SK-N-SH treated with all-trans-retinoic acid at 6 μM for 48 hours (cell line): ENCODE measurements around the gene ABHD12B.
"Not testable (repeated sequence)": the region's sequence is repeated elsewhere in the genome, so short reads cannot be mapped to it uniquely, and the experiment has no call there.

Experiments used
- ATAC-seq: fragments of 200-7000 bp; cut with Tn5 transposase; 3 replicates; pipeline ENCODE4 v1.9.1; 2020; ENCODE audit warnings: mild to moderate bottlenecking, moderate library complexity
- ARNTL ChIP-seq: fragments of 450-650 bp; formaldehyde crosslinking; IDR thresholded peaks from 2 replicates; pipeline ENCODE4 v1.5.0; 2020; ENCODE audit warnings: low read depth, mild to moderate bottlenecking, moderate library complexity, borderline replicate concordance
- BACH2 ChIP-seq: fragments of 250-450 bp; sonication (Bioruptor Pico); IDR thresholded peaks from 2 replicates; pipeline ENCODE4 v1.9.0; 2021; ENCODE audit warnings: mild to moderate bottlenecking, borderline replicate concordance
- CSDC2 ChIP-seq: fragments of 250-450 bp; sonication (Bioruptor Pico); IDR thresholded peaks from 2 replicates; pipeline ENCODE4 v1.5.0; 2020; ENCODE audit warnings: mild to moderate bottlenecking, moderate library complexity
- GLIS3 ChIP-seq: fragments of 250-450 bp; sonication (Bioruptor Pico); IDR thresholded peaks from 2 replicates; pipeline ENCODE4 v1.5.0; 2020; ENCODE audit warnings: mild to moderate bottlenecking, moderate library complexity
- ISL1 ChIP-seq: fragments of 250-450 bp; sonication (Bioruptor Pico); IDR thresholded peaks from 2 replicates; pipeline ENCODE4 v2.1.2; 2022; ENCODE audit warnings: mild to moderate bottlenecking, moderate library complexity
- OSR1 ChIP-seq: fragments of 250-450 bp; sonication (Bioruptor Pico); IDR thresholded peaks from 2 replicates; pipeline ENCODE4 v1.8.0; 2022; ENCODE audit warnings: moderate library complexity, mild to moderate bottlenecking, inconsistent platforms
- PPARA ChIP-seq: fragments of 250-450 bp; sonication (Bioruptor Pico); IDR thresholded peaks from 2 replicates; pipeline ENCODE4 v1.5.0; 2020; ENCODE audit warnings: mild to moderate bottlenecking, borderline replicate concordance
- RARB ChIP-seq: fragments of 250-450 bp; sonication (Bioruptor Pico); IDR thresholded peaks from 2 replicates; pipeline ENCODE4 v1.8.0; 2021; ENCODE audit warnings: mild to moderate bottlenecking, moderate library complexity
- SNAI2 ChIP-seq: fragments of 250-450 bp; sonication (Bioruptor Pico); IDR thresholded peaks from 2 replicates; pipeline ENCODE4 v1.5.0; 2020; ENCODE audit warnings: mild to moderate bottlenecking, moderate library complexity
- TCF4 ChIP-seq: fragments of 250-450 bp; sonication (Bioruptor Pico); IDR thresholded peaks from 2 replicates; pipeline ENCODE4 v1.8.0; 2021; ENCODE audit warnings: mild to moderate bottlenecking, moderate library complexity, borderline replicate concordance
- TOX ChIP-seq: fragments of 250-450 bp; sonication (Bioruptor Pico); IDR thresholded peaks from 2 replicates; pipeline ENCODE4 v1.8.0; 2021; ENCODE audit warnings: mild to moderate bottlenecking, moderate library complexity, borderline replicate concordance
- ZFP3 ChIP-seq: fragments of 250-450 bp; sonication (Bioruptor Pico); IDR thresholded peaks from 2 replicates; pipeline ENCODE4 v1.5.0; 2020; ENCODE audit warnings: mild to moderate bottlenecking, moderate library complexity
- ZFP30 ChIP-seq: fragments of 450-650 bp; formaldehyde crosslinking; IDR thresholded peaks from 2 replicates; pipeline ENCODE4 v1.5.0; 2022; ENCODE audit warnings: mild to moderate bottlenecking, moderate library complexity
- ZNF565 ChIP-seq: fragments of 450-650 bp; formaldehyde crosslinking; conservative IDR thresholded peaks from 2 replicates; pipeline ENCODE4 v1.5.0; 2020; ENCODE audit warnings: low read depth, mild to moderate bottlenecking, moderate library complexity
- ZNF70 ChIP-seq: fragments of 450-650 bp; formaldehyde crosslinking; IDR thresholded peaks from 2 replicates; pipeline ENCODE4 v1.5.0; 2020; ENCODE audit warnings: mild to moderate bottlenecking, moderate library complexity
- ZNF8 ChIP-seq: fragments of 450-650 bp; formaldehyde crosslinking; IDR thresholded peaks from 2 replicates; pipeline ENCODE4 v1.5.0; 2020; ENCODE audit warnings: mild to moderate bottlenecking, moderate library complexity
- TF ChIP-seq, protein P1 (sequence below): fragments of 250-450 bp; sonication (Bioruptor Pico); IDR thresholded peaks from 2 replicates; pipeline ENCODE4 v1.8.0; 2021; ENCODE audit warnings: low read depth, mild to moderate bottlenecking, moderate library complexity, borderline replicate concordance
- TF ChIP-seq, protein P2 (sequence below): fragments of 250-450 bp; sonication (Bioruptor Pico); IDR thresholded peaks from 2 replicates; pipeline ENCODE4 v1.5.1; 2021; ENCODE audit warnings: mild to moderate bottlenecking, moderate library complexity
- TF ChIP-seq, protein P3 (sequence below): fragments of 250-450 bp; sonication (Bioruptor Pico); IDR thresholded peaks from 2 replicates; pipeline ENCODE4 v1.5.1; 2020; ENCODE audit warnings: low read depth, mild to moderate bottlenecking, moderate library complexity

Gene ABHD12B

DNA sequence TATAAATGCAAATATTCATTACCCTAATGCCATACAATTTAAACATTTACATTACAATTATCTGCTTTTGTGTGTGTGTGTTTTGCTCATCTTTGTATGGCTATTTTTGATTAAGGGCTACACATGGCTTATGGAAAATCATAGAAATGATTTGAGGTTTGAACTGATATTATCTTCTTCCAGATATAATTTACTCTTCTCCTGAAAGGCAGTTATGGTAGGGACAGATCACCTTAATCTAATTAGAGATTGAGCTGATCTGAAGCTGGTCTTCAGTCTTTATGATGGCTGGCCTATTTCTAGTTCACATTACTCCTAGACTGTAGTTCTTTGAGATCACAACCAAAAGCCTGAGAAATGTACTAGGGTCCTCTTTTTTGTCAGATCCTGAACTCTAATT lies 15.6 kb downstream of the ABHD12B start:
- peak; percentile 64 for TF ChIP-seq TCF4 (CRISPR knock-in tag)
- TF ChIP-seq, protein P1, sequence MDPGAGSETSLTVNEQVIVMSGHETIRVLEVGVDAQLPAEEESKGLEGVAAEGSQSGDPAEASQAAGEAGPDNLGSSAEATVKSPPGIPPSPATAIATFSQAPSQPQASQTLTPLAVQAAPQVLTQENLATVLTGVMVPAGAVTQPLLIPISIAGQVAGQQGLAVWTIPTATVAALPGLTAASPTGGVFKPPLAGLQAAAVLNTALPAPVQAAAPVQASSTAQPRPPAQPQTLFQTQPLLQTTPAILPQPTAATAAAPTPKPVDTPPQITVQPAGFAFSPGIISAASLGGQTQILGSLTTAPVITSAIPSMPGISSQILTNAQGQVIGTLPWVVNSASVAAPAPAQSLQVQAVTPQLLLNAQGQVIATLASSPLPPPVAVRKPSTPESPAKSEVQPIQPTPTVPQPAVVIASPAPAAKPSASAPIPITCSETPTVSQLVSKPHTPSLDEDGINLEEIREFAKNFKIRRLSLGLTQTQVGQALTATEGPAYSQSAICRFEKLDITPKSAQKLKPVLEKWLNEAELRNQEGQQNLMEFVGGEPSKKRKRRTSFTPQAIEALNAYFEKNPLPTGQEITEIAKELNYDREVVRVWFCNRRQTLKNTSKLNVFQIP (CRISPR knock-in tag), result no peak
- ATAC-seq, result no peak

DNA sequence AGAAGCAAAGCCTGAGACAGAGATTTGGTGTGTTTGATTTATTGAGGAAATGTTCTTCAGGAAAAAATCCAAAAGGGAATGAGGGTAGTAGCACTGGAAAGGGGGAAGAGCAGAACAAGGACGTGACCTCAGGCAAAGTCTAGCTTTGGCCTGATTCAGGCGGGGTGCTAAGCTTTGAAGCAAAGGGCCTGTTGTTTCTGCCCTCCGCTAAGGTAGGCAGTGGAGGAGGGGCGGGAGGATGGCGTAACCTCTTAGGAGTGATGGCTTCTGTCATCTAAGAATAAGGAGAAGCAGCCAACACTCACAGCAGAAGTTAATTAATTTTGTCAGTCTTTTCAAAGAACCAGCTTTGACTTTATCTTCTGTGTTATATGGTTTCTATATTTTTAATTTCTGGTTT lies 20.4 kb downstream of the ABHD12B start:
- TF ChIP-seq TCF4 (CRISPR knock-in tag) (no peak), ARNTL (CRISPR knock-in tag) (no peak)
- ATAC-seq, result no peak

DNA sequence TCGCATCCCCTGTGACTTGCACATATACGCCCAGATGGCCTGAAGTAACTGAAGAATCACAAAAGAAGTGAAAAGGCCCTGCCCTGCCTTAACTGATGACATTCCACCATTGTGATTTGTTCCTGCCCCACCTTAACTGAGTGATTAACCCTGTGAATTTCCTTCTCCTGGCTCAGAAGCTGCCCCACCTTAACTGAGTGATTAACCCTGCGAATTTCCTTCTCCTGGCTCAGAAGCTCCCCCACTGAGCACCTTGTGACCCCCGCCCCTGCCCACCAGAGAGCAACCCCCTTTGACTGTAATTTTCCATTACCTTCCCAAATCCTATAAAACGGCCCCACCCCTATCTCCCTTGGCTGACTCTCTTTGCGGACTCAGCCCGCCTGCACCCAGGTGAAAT lies 24.6 kb downstream of the ABHD12B start:
- ATAC-seq, result not testable (repeated sequence)

DNA sequence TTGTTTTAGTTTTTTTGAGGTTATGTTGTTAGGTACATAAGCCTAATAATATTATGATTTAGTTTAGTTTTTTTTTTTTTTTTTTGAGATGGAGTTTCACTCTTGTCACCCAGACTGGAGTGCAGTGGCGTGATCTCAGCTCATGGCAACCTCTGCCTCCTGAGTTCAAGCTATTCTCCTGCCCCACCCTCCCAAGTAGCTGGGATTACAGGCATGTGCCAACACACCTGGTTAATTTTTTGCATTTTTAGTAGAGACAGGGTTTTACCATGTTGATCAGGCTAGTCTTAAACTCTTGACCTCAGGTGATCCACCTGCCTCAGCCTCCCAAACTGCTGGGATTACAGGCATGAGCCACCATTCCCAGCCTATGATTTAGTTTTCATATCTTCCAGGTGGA lies 25.2 kb downstream of the ABHD12B start:
- ATAC-seq, result not testable (repeated sequence)

DNA sequence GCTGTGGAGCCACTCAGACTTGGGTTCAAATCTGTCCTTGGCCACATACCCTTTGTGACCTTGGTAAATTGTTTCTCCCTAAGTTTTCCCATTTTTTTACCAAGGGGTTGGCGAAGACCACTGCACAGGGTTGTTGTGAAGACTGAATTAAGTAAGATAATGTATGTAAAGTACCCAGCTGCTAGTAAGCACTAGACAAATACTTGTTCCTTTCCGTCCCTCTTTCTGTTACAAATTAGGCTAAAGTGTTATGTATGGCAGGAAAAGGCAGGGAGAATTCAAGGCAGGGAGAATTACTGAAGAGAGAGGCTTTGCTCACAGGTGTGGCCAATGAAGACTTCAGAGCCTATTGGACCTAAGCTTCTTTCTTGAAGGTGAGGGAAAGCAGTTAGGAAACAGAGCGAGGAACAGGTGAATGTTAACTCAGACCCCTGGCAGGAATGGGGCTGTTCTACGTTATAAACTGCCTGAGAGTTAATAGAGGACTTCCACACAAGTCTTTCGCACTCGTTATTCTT lies 25.9 kb downstream of the ABHD12B start:
- TF ChIP-seq, protein P1 (CRISPR knock-in tag), result no peak
- TF ChIP-seq BACH2 (CRISPR knock-in tag), result no peak
- no peak for TF ChIP-seq RARB (CRISPR knock-in tag)
- no peak for TF ChIP-seq ZNF565 (CRISPR knock-in tag)
- no peak for TF ChIP-seq ARNTL (CRISPR knock-in tag)
- TF ChIP-seq ZFP3, result no peak
- TF ChIP-seq SNAI2 (CRISPR knock-in tag), result no peak
- TF ChIP-seq ZNF8 (CRISPR knock-in tag), result no peak
- TF ChIP-seq ISL1 (CRISPR knock-in tag), result no peak
- TF ChIP-seq CSDC2, result no peak
- no peak for TF ChIP-seq TCF4 (CRISPR knock-in tag)
- no peak for TF ChIP-seq PPARA (CRISPR knock-in tag)
- TF ChIP-seq, protein P2, sequence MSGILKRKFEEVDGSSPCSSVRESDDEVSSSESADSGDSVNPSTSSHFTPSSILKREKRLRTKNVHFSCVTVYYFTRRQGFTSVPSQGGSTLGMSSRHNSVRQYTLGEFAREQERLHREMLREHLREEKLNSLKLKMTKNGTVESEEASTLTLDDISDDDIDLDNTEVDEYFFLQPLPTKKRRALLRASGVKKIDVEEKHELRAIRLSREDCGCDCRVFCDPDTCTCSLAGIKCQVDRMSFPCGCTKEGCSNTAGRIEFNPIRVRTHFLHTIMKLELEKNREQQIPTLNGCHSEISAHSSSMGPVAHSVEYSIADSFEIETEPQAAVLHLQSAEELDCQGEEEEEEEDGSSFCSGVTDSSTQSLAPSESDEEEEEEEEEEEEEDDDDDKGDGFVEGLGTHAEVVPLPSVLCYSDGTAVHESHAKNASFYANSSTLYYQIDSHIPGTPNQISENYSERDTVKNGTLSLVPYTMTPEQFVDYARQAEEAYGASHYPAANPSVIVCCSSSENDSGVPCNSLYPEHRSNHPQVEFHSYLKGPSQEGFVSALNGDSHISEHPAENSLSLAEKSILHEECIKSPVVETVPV, result no peak
- no peak for TF ChIP-seq ZFP30 (CRISPR knock-in tag)
- no peak for TF ChIP-seq GLIS3 (CRISPR knock-in tag)
- no peak for ATAC-seq

DNA sequence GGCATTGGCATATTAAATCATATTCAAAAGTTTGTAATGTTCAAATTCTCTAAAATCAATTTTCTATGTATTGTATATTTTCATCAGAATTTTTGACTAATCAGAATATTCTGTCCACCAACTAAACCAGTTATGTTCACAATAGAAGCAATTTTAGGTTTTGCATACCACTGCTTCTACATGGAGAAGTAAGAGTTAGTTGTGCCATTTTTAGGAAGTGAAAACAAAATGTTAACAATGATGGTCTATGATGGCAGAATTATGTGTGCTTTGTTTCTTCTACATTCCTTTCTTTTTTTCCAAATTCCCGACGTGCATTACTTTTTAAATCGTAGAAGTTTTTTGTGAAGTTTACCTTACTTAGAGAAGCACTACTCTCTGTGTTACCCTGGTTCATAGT lies 29.5 kb downstream of the ABHD12B start:
- TF ChIP-seq, protein P3, sequence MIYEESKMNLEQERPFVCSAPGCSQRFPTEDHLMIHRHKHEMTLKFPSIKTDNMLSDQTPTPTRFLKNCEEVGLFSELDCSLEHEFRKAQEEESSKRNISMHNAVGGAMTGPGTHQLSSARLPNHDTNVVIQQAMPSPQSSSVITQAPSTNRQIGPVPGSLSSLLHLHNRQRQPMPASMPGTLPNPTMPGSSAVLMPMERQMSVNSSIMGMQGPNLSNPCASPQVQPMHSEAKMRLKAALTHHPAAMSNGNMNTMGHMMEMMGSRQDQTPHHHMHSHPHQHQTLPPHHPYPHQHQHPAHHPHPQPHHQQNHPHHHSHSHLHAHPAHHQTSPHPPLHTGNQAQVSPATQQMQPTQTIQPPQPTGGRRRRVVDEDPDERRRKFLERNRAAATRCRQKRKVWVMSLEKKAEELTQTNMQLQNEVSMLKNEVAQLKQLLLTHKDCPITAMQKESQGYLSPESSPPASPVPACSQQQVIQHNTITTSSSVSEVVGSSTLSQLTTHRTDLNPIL (CRISPR knock-in tag), result no peak
- TF ChIP-seq RARB (CRISPR knock-in tag) (no peak), ZNF565 (CRISPR knock-in tag) (no peak)

DNA sequence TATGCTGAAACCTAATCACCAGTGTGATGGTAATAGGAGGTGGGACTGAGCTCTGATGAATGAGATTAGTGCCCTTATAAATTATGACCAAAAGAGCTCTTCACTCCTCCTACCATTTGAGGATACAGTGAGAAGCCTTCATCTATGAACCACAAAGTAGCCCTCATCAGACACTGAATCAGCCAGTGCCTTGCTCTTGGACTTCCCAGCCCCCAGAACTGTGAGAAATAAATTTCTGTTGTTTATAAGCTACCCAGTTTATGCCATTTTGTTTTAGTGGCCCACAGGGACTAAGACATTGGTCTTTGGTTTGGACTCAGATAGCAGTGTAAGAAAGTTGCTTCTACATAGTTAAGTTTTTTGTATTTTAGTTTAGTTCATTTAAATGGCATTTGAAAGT lies 32.9 kb downstream of the ABHD12B start:
- ATAC-seq, result no peak
- no peak for TF ChIP-seq ZFP3
- TF ChIP-seq ZFP30 (CRISPR knock-in tag), result no peak
- TF ChIP-seq ARNTL (CRISPR knock-in tag), result no peak
- no peak for TF ChIP-seq GLIS3 (CRISPR knock-in tag)
- no peak for TF ChIP-seq ZNF70 (CRISPR knock-in tag)
- TF ChIP-seq OSR1 (CRISPR knock-in tag), result no peak
- no peak for TF ChIP-seq PPARA (CRISPR knock-in tag)
- no peak for TF ChIP-seq TOX (CRISPR knock-in tag)
- TF ChIP-seq SNAI2 (CRISPR knock-in tag), result no peak
- no peak for TF ChIP-seq RARB (CRISPR knock-in tag)

More for the DNA sequence above, 29.5 kb downstream of the ABHD12B start:
- ATAC-seq, result no peak
